A204.1 (cell line): Measurements from ENCODE around the gene PRKCE.
"Not testable (repeated sequence)": the region's sequence is repeated elsewhere in the genome, so short reads cannot be mapped to it uniquely, and the experiment has no call there.

ENCODE experiments used
- FAIRE-seq: peaks from 2 replicates; lab custom pipeline; 2012; peaks lifted over from hg19 to GRCh38; lab: Jason Lieb, UNC

PRKCE gene

DNA sequence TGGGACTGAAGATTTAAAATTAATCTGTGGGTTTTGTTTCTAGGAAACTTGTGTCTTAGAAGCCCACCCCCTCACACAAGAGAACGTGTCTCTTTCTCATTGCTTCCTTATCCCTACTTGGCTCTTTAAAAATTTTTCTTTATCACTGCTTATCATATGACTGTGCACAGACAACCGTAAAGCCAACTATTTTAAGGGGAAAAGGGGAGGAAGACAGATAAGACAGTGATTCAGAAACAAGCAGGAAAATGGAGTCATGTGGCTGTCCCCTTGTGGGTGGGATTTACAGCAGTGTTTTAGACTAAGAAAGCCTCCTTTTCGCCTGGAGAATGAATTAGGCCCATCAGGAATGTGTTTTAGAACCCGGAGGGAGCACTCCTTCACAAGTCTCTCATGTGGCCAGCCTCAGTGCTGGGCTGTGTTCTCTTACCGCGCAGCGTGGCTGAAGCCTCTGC is 17.6 kb downstream of the PRKCE start:
- FAIRE-seq = no peak

DNA sequence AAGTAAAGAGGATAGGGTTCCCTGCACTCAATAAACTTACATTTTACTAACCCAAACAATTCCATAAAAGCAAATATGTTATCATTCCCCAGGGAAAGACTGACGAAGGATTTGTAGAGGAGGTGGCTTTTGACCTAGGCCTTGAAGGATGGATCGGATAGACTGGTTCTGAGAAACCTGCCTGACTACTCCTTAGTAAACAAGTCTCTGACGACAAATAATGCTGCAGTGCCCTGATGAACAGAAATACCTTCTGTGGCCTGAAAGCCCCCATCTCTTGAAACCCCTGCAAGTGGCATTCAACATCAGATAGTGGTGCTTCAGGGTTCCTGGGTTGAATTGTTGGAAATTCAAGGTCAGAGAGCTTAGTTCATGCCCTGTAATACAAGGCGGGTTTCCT is 19.2 kb downstream of the PRKCE start:
- FAIRE-seq = no peak

DNA sequence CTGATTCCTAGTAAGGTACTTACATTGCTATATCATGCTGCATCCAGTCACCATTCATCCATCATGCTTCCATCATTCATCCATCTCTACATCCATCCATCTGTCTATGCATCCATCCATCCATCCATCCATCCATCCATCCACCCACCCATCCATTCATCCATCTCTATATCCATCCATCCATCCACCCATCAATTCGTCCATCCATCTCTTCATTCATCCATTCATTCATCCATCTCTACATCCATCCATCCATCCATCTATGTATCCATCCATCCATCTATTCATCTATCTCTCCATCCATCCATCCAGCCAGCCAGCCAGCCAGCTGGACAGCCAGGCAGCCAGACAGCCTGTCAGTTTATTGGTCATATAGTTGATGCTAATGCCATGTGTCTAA is 20.7 kb downstream of the PRKCE start:
- no peak for FAIRE-seq

DNA sequence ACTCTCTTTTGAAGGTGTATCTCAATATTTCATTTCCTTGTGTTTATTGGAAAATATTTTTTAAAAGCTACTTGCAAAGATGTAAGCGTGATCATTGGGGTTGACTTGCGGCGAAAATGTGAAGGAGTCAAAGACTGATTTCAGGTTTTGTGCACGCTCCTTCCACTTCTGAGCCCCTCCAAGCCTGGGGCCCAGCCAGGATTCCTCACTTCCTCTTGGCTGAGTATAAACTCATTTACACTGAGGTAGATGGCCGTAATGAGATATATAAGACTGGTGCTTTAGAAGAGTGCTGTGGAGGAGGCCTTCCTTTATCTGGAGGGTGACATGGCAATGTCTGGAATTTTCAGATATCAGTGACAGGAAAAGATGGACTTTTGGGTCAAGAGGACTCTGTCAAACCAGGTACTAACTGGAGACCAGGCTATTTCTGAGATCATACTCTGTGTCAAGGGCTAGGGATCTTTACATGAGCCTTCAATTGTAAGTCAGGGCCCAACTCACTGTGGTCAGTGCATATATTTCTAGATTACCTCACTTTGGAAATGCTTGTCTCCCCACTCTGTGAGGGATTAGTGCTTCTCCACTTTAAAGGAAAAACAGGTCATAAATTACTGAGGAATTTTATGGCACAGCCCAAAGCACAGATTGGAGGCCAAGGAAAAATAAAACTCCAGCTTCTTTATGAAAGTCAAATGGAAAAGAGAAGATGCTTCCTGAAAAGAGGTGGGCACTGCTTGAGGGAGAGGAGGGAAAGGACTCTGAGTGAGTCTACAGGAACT is 22.8 kb downstream of the PRKCE start:
- no peak for FAIRE-seq

DNA sequence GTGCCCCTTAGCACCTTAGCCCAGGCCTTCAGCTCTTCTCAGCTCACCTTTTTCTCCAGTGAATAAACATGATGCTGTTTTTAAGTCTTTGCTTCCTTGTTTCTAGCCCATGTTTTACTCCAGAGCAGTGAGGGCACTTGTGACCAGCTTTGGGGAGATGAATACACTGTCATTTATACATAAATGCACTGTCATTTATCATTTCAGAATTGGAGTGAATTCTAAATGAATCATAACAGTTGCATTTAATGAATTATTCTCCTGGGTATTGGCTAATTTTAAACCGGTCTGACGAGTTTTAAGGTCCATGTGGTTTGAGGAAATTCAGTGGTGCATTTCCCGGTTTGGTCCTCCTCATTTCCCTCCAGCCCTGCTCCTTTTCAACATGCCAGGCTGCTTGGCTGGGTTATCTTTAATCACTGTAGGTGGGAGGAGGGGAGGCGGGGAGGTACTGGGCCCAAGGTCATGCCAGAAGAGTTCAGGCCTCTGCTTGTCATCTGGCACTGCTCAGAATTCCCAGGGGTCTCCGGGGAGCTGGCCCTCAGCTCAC is 23.9 kb downstream of the PRKCE start:
- no peak for FAIRE-seq

DNA sequence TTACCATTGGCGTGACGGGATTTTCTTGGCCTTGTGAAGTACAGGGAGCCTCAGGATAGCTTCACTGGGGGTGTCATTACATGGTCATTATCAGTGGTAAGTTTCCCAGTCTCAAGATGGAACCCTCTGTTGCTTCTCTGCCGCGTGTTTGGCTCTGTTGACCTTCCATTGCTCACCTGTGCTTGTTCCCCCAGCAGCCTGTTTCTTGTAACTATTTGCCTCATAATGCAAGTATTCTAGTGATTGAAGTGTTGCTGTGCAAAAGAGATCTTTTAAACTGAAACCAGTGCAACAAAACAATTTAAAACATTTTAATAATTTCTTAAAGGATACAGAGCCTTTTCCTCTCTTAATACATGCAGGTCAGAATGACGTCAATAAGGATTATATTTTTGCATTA is 24.6 kb downstream of the PRKCE start:
- no peak for FAIRE-seq

DNA sequence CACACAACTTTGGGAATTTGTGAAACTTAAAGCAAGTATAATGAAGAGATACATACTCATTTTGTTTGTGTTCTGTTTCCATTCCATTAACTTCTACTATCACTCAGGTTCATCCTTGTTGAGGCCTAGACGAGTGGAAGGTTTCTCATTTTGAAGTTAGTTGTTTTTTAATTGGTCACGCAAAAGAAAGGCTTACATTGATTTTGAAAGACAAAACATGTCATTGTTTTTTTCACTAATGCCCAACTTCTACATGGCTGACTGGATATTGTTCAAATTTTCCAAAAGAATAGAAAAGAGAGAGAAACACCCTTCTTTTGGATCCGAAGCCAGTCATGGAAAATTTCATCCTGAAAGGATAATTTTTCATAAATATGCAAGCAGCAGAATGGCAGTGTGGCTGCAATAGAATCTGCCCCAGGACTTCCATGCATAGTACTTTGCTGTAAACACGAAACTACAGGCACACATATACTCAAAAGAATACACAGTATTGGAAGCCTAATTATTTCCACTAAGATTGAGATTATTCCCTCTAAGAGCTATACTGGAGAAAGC is 27.4 kb downstream of the PRKCE start:
- FAIRE-seq = no peak

DNA sequence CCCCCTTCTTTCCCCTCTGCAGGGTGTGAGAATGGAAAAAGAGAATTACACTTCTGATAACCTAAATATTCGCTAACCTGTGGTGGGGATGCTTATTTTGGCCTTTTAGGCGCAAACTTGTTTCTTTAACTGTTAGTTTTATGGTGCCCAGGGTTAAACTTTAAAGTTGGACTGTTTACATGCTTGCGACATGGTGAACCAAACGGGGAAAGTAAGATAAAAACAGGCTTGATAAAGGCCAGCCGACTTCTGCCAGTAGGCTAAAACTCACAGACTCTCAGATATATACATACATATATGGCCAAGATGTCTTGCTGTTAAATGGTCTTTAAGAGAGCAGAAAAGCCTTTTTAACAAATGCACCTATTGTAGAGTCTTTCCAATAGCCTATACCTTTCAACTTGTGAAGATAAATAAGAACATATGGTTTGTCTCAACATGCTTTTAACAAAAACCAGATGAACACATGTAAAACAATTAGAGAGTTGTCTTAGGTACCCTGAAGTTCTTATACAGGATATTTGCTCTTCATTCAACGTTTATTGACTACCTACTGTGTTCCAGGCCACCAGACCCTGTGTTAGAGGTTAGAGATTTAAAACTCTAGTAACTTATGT is 29.0 kb downstream of the PRKCE start:
- FAIRE-seq = no peak

DNA sequence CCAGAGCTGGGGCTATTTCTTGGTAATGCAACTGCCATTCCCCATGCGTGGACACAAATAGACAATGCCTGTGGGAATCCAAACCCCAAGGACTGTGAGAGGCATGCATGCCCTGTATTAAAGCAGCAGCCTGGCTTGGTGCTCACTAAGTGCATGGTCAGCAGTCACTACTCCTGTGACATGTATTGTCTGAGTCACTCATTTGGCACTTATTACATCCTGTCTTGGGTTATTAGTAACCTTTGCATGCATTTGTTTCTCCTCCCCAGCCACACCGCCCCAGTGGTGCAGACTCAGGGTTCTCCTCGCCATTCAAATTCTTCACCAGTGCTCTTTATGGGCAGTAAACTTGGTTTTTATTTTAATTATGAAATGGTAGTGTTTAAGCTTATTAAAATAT is 30.2 kb downstream of the PRKCE start:
- no peak for FAIRE-seq

DNA sequence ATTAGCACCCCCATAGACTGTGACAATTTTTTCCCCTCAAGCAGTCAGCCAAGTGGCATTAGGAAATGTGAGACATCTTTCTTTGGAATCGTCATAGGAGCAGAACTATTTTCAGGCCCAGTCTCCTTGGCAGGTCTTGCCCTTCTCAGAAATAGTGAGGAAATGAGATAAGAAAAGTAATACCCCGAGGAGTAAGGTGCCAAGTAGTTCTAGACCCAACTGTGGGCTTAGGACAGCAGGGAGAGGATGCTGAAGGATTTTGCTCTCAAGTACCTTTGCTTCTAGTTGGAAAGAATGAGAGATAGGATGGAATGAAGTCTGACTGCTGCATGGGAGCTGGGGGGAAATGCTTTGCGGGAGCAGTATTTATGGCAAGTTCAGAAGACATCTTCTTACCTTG is 31.8 kb downstream of the PRKCE start:
- FAIRE-seq = no peak

DNA sequence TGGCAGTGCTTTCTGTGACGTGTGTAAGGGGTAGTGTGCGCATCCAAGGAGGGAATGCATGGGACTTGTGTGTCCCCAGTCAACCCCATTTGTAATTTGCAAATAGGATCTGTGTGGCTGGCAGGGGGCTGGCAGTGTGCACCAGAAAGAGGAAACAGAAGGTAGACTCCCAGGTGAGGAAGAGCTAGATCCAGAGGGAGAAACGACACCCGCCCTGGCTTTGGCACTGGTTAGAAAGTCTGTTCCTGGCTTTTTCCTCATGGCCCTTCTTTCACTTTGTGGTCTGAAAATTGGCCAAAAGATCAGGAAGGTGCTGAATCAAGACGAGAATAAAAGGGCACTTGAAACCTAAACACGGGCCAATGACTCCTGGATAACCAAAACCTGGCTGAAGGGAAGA is 33.3 kb downstream of the PRKCE start:
- FAIRE-seq = no peak

DNA sequence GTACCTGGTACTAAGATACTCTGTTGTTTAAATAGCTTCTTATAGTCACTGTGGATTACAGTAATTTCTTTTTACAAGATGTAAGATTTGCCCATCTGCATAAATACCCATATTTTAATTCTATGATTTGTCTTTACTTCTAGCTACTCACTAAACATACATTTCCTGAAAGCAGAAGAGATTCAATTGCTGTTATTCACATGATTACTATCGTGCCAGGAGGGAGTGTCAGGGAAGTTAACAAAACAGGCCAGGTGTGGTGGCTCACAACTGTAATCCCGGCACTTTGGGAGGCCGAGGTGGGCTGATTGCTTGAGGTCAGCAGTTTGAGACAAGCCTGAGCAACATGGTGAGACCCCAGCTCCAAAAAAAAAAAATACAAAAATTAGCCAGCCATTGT is 33.8 kb downstream of the PRKCE start:
- FAIRE-seq = no peak

DNA sequence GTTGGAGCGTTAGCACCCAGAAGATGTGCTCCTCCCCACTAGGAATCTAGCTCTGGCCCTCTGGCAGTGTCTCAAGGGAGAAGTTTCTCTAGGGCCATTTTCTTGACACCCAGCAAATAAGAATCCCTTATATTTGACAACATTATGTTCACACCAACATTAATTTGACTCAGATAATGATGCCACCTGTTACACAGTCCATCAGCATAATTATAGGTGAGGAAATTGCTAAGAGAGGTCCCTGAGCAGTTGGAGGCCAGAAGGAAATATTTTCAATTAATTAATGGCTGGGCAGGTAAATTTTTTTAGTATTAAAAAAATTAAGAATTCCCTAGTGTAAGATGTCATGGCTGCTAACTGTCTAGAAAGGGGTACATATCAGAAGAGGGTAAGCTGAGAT is 36.5 kb downstream of the PRKCE start:
- no peak for FAIRE-seq

DNA sequence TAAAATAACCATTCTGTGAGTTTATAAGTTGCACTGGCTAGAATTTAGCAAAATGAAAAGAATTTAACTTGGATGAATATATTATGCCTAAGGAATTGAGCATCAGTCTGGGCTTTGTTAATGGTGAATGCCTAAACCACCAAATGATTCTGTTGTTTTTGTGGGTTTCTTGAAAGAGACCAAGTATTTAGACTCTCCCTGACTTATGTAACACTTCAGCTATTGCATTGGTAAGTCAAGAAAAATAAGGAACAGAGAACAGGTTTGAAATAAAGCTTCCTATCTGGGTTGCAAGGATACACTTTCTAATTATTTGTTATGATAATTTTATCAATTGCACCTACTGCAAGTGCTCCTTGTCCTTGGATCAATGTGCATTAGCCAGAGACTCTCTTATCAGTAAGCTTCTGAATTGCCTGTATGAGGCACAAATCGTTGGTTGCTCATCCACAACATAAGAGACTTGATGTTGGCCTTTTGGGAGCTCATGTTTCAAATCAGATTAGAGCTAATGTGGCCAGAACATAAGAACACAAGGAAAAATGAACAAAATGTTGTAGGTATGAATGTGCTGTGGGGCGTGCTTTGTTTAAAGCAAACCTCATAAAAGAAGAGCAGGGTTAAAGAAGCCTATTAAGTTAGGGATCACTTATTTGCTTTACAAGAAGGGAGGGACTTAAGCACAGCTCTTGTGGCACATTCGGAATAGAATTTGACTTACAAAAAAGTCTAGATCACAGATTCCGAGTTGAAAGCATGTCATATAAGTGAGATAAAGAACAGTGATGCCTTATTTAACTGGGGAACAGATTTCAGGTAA is 37.2 kb downstream of the PRKCE start:
- FAIRE-seq = no peak

DNA sequence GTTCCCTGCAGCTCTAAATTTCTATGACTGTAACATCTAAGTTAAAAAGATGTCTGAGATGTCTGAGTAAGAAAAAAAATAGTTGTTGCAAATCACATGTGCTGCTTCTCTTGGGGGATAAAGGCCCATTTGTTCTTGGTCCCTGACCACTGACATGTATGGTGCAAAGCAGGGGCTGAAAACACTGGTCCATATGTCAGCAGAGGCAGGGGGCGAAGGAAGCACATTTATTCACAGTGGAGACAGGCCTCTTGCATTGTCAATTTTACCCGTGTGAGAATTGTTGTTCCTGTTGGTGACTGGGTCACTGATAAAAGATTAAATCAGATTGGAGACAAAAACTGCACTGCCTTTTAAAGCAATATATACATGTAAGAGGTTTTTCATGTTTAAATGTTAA is 38.8 kb downstream of the PRKCE start:
- no peak for FAIRE-seq

DNA sequence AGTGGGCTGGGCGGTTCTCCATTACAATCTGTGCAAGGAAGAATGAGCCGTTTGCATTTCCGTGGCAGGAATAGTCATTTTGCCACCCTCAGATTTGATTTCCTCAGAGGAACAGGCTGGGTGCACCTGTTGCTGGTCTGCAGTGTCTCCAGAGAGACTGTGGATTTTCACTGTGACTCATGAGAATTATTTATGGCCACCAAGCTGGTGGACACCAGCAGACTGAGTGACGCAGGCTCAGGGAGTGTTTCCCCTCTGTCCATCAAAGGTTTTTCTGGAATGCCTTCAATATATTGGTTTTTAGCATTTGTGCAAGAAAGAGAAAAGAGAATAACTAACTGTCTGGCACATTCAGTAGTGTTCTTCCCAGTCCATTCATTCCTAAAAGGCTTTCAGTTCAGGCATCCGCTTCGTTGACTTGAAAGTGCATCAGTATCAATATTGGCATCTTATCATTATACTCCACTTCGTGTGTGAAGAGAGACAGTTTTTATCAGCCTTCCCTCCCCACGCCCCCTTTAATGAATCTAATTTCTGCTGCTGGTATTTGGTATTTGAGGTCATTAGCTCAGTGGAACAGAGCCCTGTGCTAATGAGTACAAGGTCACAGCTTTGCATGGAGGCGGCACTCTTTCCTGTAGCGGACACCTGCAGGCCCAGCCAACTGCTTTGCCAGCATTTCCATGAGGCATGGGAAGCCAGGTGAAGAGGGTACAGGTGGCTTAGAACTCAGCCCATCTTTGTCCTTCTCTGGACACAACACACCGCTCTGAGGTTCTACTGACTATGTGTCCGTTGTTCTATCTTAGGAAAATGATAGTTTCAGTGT is 39.9 kb downstream of the PRKCE start:
- FAIRE-seq = no peak

DNA sequence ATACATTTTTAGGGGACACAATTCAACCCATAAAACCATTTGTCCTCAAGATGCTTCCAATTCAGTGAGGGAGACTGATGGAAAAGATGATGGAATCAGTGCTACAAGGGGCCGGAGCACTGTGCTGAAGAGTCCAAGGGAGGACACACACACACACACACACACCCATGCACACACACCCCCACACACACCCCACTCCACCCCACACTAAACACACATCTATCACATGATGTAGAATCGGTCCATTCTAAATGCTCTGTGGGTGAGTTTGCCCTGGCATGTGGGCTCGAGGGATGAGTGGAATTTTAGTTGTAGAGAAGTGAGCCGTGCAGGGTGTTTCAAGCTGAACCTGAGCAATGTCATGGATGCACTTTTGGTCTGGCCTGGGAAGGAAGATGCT is 41.1 kb downstream of the PRKCE start:
- no peak for FAIRE-seq

DNA sequence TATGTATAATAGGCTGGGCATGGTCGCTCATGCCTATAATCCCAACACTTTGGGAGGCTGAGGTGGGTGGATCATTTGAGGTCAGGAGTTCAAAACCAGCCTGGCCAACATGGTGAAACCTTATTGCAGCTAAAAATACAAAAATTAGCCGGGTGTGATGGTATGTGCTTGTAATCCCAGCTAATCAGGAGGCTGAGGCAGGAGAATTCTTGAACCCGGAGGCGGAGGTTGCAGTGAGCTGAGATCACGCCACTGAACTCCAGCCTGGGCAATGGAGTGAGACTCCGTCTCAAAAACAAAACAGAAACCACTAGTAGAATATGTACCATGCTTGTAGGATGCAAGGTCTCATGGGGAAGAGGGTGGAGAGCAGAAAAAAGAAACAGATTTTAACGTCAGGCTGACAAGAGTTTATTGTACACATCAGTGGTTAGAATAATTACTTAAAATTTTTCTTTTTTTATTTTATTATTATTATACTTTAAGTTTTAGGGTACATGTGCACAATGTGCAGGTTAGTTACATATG is 44.1 kb downstream of the PRKCE start:
- FAIRE-seq = not testable (repeated sequence)

DNA sequence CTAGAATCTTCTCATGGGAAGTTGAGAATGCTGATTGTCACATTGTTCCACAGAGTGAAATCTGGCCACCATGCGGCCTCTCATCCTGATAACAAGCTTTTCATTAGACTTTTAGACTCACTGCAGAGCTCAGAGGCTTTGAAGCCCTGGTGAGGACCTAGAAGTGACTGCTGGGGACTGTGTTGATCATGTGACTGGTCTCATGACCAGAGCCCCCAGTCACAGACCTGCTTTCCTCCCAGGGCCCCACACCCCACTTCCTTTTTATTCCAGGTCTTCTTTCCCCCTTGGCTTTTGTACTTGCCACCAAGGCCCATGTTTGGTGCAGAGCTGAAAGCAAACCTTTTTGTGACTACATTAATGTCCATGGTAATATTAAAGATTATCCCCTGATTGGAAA is 45.2 kb downstream of the PRKCE start:
- no peak for FAIRE-seq

DNA sequence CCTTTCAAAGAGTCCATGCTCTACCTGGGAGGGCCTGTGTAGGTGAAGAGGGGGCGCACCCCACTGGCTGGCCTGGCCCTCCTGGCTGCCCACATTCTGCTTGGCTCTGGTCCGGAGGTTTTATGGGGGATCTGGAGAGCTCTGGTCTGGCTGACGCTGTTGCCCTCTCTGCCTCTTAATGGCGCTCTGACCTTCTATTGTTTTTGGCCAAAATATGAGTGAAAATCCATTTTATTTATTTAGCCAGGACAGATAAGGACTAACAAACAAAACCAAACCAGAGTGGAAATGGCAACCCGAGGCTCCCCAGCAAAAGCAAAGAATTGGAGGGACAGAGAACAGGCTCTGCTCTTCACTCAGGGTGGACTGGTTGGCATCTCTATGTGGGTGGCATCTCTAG is 45.7 kb downstream of the PRKCE start:
- no peak for FAIRE-seq

DNA sequence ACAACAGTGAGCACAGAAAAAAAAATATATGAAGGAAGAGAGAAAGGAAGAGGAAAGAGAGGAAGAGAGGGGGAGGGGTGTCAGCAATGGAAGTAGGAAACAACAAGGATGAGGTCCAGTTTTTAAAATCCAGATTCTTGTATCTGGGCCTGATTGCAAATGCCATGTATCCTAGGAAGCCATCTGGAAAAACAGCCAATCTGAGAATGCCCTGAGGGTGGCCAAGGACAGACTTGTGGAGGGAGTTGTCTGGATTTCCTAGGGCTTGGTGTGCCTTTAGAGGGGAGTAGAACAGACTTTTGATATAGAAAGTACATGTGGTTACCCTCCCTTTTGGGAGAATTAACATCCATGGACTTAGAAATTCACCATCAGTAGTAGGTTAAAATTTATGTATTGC is 47.1 kb downstream of the PRKCE start:
- FAIRE-seq = no peak
